GM21723 (cell line): ENCODE results near the gene GPR78.

Experiments used
- ATAC-seq: cut with Tn5 transposase; IDR thresholded peaks from one replicate; pipeline ENCODE4 v1.9.1; 2021; ENCODE audit warnings: mild to moderate bottlenecking, moderate library complexity; ENCODE audit not compliant: unreplicated experiment

Gene GPR78

GRCh38 chr4:8580321-8581093, at the start of gene GPR78:
Gene GPR78, plus strand, starts transcription at chr4:8580392. Its CDS starts 591 bp downstream, at chr4:8580983.
- no peak for ATAC-seq

GRCh38 chr4:8532245-8532781, 47.9 kb upstream of the GPR78 start:
- no peak for ATAC-seq

GRCh38 chr4:8533274-8533865, 46.8 kb upstream of the GPR78 start:
- peak; percentile 53 for ATAC-seq

- ATAC-seq: peak; percentile 78
Measured at GRCh38 chr4:8534129-8534528, 46.1 kb upstream of the GPR78 start.

- no peak for ATAC-seq
Measured at GRCh38 chr4:8534611-8535010, 45.6 kb upstream of the GPR78 start.

GRCh38 chr4:8536467-8536866, 43.7 kb upstream of the GPR78 start:
- no peak for ATAC-seq

- no peak for ATAC-seq
Measured at GRCh38 chr4:8537041-8537461, 43.1 kb upstream of the GPR78 start.

- ATAC-seq: no peak
Measured at GRCh38 chr4:8538076-8538702, 42.0 kb upstream of the GPR78 start.

- no peak for ATAC-seq
Measured at GRCh38 chr4:8538703-8539567, 41.3 kb upstream of the GPR78 start.

- peak; percentile 31 for ATAC-seq
Measured at GRCh38 chr4:8539661-8540060, 40.5 kb upstream of the GPR78 start.

GRCh38 chr4:8540072-8540471, 40.1 kb upstream of the GPR78 start:
- ATAC-seq: peak; percentile 50

- no peak for ATAC-seq
Measured at GRCh38 chr4:8540586-8540985, 39.6 kb upstream of the GPR78 start.

GRCh38 chr4:8540991-8541390, 39.2 kb upstream of the GPR78 start:
- ATAC-seq: no peak

GRCh38 chr4:8541981-8542715, 38.0 kb upstream of the GPR78 start:
- ATAC-seq: no peak

GRCh38 chr4:8542776-8543525, 37.2 kb upstream of the GPR78 start:
- ATAC-seq: no peak

- ATAC-seq: no peak
Measured at GRCh38 chr4:8543623-8544022, 36.6 kb upstream of the GPR78 start.

GRCh38 chr4:8544282-8544681, 35.9 kb upstream of the GPR78 start:
- ATAC-seq: no peak

GRCh38 chr4:8544741-8545438, 35.3 kb upstream of the GPR78 start:
- no peak for ATAC-seq

GRCh38 chr4:8545439-8545765, 34.8 kb upstream of the GPR78 start:
- ATAC-seq: no peak
